HL-60/S4 treated with retinoic acid at 250 ng/mL for 4 days and 3 days (cell line): Measurements from ENCODE around the gene PSMF1.
"Not testable (repeated sequence)": the region's sequence is repeated elsewhere in the genome, so short reads cannot be mapped to it uniquely, and the experiment has no call there.

Source experiments
- in situ Hi-C: fragments of 300-500 bp; cut with MboI; formaldehyde crosslinking; loops from 2 replicates; pipeline ENCODE4 v1.7.0; 2022; ENCODE audit warnings: low sequenced_read_pairs

The PSMF1 gene

GRCh38 chr20:1122388-1123315 lies 4.2 kb downstream of the PSMF1 start:
- in situ Hi-C loops, result no loop called here

- in situ Hi-C loops, result no loop called here
Measured at GRCh38 chr20:1123666-1124065, 5.3 kb downstream of the PSMF1 start.

- in situ Hi-C loops, result no loop called here
Measured at GRCh38 chr20:1124421-1124820, 6.0 kb downstream of the PSMF1 start.

- in situ Hi-C loops, result no loop called here
Measured at GRCh38 chr20:1125277-1125676, 6.9 kb downstream of the PSMF1 start.

- in situ Hi-C loops, result no loop called here
Measured at GRCh38 chr20:1127840-1128239, 9.4 kb downstream of the PSMF1 start.

- in situ Hi-C loops, result no loop called here
Measured at GRCh38 chr20:1130058-1130694, 11.8 kb downstream of the PSMF1 start.

- in situ Hi-C loops, result no loop called here
Measured at GRCh38 chr20:1130847-1131246, 12.4 kb downstream of the PSMF1 start.

- in situ Hi-C loops, result no loop called here
Measured at GRCh38 chr20:1131354-1131753, 13.0 kb downstream of the PSMF1 start.

GRCh38 chr20:1134355-1134754 lies 16.0 kb downstream of the PSMF1 start:
- in situ Hi-C loops, result no loop called here

- in situ Hi-C loops, result no loop called here
Measured at GRCh38 chr20:1134836-1135235, 16.4 kb downstream of the PSMF1 start.

- in situ Hi-C loops, result no loop called here
Measured at GRCh38 chr20:1137236-1137635, 18.8 kb downstream of the PSMF1 start.

- in situ Hi-C loops, result no loop called here
Measured at GRCh38 chr20:1144401-1145172, 26.2 kb downstream of the PSMF1 start.

GRCh38 chr20:1146957-1147356 lies 28.6 kb downstream of the PSMF1 start:
- in situ Hi-C loops, result no loop called here

- in situ Hi-C loops, result not testable (repeated sequence)
Measured at GRCh38 chr20:1149812-1150211, 31.4 kb downstream of the PSMF1 start.

GRCh38 chr20:1150218-1150617 lies 31.8 kb downstream of the PSMF1 start:
- in situ Hi-C loops, result no loop called here

GRCh38 chr20:1150968-1151367 lies 32.6 kb downstream of the PSMF1 start:
- in situ Hi-C loops, result no loop called here

- in situ Hi-C loops, result no loop called here
Measured at GRCh38 chr20:1154226-1154625, 35.8 kb downstream of the PSMF1 start.

- in situ Hi-C loops, result no loop called here
Measured at GRCh38 chr20:1154691-1155090, 36.3 kb downstream of the PSMF1 start.

GRCh38 chr20:1155342-1155741 lies 36.9 kb downstream of the PSMF1 start:
- in situ Hi-C loops, result no loop called here

- in situ Hi-C loops, result no loop called here
Measured at GRCh38 chr20:1160496-1160895, 42.1 kb downstream of the PSMF1 start.

- in situ Hi-C loops, result no loop called here
Measured at GRCh38 chr20:1160991-1161390, 42.6 kb downstream of the PSMF1 start.

- in situ Hi-C loops, result no loop called here
Measured at GRCh38 chr20:1163105-1163504, 44.7 kb downstream of the PSMF1 start.
